Mesenteric fat pad (tissue), 1 donor: ENCODE data around the gene NUCB1. TPM values are rescaled to one million over a fixed set of nuclear protein-coding genes. Genes with fewer than 3 reads are reported as not detected.
A peak's percentile ranks its signal among the peaks of the same experiment; 100 is the strongest.

Source experiments
- DNase-seq: peaks from one replicate; pipeline ENCODE4 v3.0.0-alpha.2; 2020; ENCODE audit warnings: low spot score
- total RNA-seq: library from RNA; stranded (reverse); fragmentation: NEBNext Ultra II Directional; extraction: Animal tissue kit (Norgen Biotek cat#: 25700); gene quantifications from one replicate; pipeline ENCODE4 v1.2.1, GENCODE V29; 2021
- donor health status: DM: yes; HTN: yes; CAD: no.

Gene NUCB1
- total RNA-seq, 1 donor from 2014 or later: 304 TPM

DNA sequence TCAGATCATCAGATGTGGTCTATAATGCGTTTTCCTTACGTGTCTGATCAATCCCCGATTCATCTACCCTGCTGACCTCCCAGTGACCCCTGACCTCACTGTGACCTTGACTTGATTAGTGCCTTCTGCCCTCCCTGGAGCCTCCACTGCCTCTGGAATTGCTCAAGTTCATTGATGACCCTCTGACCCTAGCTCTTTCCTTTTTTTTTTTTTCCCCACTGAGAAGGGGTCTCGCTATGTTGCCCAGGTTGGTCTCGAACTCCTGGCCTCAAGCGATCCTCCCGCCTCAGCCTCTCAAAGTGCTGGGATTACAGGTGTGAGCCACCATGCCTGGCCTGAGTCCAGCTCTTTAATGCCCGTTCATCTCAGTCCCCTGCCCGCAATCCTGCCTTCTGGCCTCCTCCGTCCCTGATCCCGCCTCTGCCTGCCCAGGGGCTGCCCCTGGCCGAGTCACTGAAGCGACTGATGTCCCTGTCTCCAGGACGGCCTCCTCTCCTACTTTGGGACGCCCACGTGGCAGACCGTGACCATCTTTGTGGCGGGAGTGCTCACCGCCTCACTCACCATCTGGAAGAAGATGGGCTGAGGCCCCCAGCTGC, 61.0 kb downstream of the NUCB1 start:
- no peak for DNase-seq

DNA sequence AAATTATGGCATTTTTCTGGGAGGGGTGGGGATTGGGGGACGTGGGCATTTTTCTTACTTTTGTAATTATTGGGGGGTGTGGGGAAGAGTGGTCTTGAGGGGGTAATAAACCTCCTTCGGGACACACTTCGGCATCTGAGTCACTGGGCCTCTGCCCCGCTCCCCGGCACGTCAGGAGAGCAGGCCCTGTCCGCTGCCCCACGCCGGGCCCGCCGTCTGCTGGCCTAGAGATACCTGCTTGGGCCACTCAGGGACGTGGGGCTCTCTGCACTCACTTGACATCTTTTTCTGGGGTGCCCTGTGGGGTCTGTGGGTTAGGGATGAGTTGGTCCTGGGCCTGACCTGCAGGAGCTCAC, 61.5 kb downstream of the NUCB1 start:
- DNase-seq: no peak

DNA sequence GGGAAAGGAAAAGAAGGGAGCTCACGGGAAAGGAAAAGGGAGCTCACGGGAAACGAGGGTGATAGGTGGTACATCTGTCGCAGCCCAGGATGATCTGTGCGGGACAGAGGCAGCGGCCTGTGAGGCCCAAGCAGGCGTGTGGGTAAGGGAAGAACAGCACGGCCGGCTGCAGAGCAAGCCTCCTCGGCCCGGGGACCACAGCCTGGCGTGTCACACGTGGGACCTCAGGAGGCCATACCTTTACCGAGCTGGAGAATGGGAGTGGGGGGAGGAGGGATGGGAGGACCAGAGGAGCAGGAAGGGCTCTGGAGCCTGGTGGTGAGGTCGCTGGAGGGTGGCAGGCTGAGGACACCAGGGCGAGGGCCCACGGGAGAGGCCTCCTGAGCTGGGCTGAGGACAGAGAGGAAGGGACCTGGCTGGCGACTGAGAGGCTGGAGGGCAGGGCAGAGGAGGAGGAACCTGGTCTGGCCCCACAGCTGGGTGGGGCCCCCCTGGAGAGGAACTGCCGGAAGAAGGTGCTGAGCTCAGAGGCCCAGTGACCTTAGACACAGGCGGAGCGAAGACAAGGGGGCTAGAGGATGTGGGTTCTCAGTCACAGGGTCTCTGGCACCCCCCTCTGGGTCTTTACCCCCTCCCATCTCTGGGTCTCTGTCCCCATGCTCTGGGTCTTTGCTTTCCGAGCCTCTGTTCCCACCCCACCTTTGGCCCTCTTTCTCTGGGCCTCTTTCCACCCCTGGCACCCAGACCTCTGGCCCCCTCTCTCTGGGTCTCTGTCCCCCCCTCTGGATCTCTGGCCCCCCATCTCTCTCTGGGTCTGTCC, 62.1 kb downstream of the NUCB1 start:
- peak; percentile 93 for DNase-seq

DNA sequence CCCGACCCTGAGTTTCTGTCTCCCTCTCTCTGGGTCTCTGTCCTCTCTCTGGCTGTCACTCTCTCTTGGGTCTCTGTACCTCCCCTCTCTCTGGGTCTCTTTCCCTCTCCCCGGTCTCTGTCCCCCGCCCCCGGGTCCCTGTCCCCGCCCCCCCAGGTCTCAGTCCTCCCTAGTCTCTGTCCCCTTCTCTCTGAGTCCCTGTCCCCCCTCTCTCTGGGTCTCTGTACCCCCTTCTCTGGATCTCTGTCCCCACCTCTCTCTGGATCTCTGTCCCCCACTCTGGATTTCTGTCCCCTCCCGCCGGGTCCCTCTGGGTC, 62.7 kb downstream of the NUCB1 start:
- no peak for DNase-seq

DNA sequence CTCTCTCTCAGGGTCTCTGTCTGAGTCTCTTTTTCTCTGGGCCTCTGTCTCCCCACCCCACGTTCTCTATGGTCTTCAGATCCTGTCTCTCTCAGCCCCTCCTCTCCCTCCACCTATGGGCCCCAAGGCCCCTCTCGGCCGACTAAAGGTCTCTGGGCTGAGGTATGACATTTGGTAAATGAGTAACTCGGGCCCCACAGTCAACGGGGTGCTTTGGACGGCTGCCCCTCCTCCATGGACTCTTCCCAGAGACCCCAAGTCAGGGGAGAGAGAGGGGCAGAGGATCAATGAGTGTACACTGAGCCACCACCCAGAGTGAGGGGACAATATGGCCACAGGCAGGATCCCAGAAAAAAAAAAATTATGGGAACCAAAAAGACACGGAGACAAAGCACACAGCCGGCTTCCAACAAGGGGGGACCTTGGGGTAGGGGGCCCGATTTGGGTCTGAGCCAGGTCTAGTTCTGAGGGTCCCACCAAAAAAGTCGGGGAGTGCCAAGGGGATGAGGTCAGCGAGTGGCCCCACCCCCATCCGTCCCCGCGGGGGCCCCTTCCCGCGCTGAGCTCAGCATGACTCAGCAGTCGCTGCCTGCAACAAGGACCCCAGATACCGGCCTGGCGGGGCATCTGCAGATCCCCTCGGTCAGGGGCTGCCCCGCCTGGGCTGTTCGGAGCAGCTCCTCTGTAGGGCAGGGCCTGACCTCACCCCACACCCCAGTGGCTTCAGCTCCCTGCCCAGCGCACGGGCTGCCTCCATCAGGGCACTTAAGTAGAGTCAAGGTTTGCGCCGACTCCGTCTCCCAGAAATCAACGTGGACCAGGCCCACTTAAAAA, 63.5 kb downstream of the NUCB1 start:
- peak; percentile 95 for DNase-seq

DNA sequence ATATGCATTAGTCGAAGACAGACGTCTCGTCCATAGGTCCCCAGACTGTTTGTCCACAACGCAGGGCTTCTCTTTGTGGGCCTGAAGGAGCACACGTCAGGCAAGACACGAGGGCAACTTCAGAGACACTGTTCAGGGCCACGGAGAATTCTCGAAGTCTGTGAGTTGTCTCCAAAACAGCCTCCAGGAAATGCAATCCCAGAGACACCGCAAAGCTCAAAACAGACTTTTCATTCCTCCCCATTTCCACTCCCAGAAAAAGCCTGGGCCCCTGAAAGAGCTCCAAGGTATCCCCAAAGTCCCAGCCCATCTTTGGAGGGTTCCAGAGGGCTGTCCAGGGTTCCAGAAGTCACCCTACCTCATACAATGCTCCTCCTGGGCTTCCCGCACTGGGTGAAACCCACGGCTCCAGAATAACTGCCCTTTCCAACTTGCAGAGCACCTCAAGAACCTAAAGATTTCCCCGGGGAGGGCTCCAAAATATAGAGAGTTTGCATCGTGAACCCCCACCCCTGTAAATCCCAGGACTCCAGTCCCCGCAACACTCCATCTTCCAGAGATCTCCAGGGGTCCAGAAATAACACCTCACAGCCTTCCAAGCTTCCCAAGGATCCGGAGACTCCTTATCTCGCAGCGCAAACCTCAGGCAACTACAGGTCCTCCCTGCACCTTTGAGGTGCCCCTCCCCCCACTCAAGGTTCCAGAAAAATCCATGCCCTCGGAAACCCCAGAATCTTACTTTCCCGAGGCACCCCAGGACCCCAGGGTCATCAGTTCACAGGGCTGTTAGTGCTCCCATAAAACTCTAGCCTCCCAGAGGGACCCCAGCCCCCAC, 64.3 kb downstream of the NUCB1 start:
- DNase-seq: no peak

DNA sequence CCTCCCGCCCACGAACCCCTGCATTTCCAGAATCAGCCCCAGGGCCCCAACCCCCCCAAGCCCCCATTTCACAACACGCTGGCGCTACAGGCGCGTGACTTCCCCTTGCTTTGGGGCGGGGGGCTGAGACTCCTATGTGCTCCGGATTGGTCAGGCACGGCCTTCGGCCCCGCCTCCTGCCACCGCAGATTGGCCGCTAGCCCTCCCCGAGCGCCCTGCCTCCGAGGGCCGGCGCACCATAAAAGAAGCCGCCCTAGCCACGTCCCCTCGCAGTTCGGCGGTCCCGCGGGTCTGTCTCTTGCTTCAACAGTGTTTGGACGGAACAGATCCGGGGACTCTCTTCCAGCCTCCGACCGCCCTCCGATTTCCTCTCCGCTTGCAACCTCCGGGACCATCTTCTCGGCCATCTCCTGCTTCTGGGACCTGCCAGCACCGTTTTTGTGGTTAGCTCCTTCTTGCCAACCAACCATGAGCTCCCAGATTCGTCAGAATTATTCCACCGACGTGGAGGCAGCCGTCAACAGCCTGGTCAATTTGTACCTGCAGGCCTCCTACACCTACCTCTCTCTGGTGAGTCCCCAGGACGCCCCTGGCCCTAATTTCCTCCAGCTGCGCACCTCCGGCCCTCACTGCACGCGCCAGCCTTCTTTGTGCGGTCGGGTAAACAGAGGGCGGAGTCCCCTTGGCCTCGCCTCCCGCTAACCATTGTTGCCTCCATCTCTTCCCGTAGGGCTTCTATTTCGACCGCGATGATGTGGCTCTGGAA, 65.1 kb downstream of the NUCB1 start, which contains the start of gene FTL:
FTL (plus strand) TSS at position 270 of the 766 bp plus-strand sequence; CDS start at position 469, 199 bp downstream.
- DNase-seq: peak; percentile 99

DNA sequence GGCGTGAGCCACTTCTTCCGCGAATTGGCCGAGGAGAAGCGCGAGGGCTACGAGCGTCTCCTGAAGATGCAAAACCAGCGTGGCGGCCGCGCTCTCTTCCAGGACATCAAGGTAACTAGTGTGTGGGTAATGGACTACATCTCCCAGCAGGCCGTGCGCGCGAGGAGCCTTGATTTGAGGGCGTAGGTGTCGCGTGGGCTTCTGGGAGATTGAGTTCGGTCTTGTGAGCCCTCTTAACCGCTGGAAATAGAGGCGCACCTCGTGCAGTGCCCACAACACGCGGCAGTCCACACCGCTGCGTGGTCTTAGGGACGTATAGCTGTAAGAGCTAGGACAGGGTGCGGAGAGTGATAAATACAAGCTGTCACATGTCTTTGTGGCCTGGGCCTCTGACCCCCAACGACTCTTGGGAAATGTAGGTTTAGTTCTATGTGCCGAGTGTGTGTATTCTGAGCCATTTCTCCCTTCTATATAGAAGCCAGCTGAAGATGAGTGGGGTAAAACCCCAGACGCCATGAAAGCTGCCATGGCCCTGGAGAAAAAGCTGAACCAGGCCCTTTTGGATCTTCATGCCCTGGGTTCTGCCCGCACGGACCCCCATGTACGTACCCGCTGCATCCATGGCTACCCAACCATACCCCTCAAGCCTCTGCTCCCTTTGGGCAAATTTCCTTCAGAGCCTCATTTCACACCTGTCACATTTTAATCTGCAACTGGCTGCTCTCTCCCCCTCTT, 65.9 kb downstream of the NUCB1 start:
- DNase-seq: peak; percentile 93

DNA sequence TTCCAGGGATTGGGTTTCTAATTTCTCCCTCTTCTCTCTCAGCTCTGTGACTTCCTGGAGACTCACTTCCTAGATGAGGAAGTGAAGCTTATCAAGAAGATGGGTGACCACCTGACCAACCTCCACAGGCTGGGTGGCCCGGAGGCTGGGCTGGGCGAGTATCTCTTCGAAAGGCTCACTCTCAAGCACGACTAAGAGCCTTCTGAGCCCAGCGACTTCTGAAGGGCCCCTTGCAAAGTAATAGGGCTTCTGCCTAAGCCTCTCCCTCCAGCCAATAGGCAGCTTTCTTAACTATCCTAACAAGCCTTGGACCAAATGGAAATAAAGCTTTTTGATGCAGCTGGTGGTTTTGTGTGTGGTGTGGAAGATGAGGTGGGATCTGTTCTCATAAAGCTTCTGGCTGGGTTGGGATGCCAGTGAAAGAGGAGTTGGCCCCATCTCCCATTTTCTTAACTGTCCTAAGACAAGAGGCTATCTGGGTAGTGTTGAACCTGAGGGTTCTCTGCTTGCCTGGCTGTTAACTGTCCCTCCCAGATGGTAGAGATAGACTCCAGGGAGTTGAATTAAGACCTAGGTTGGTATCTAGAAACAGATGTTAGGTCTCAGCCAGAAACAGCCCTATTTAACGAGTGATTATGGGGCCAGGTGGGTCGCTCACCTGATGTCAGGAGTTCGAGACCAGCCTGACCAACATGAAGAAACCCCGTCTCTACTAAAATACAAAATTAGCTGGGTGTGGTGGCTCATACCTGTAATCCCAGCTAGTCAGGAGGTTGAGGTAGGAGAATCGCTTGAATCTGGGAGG, 66.6 kb downstream of the NUCB1 start:
- DNase-seq: no peak

DNA sequence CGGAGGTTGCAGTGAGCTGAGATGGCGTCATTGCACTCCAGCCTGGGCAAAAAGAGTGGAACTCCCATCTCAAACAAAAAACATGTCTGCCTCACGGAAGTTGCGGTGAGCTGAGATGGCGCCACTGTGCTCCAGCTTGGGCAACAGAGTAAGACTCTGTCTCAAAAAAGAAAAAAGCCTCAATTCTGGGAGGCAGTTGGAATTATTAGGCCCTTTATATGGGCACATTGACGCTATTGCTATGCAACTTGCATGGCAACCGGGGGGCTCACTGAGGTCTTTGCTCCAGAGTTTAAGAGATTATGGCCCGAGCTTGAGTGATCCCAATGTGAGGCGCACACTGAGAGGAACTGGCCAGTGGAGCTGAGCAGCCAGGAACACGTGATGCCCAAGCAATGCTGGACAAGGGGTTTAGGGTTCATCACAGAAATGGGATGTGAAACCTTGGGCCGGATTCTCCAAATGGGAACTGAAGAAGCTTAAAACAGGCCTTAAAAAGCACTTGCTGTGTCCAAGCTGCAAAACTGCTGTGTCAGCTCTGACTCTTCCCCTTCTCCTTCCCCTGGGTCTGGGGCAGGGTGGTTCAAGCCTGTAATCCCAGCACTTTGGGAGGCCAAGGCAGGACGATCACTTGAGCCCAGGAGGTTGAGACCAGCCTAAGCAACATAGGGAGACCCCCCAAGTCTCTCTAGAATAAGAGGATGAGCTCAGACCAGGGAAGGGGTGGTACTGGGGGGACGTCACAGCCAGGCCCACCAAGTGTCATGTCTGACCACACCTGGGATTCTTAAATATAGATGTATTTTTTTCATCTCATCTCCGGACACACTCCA, 67.5 kb downstream of the NUCB1 start:
- DNase-seq: no peak

DNA sequence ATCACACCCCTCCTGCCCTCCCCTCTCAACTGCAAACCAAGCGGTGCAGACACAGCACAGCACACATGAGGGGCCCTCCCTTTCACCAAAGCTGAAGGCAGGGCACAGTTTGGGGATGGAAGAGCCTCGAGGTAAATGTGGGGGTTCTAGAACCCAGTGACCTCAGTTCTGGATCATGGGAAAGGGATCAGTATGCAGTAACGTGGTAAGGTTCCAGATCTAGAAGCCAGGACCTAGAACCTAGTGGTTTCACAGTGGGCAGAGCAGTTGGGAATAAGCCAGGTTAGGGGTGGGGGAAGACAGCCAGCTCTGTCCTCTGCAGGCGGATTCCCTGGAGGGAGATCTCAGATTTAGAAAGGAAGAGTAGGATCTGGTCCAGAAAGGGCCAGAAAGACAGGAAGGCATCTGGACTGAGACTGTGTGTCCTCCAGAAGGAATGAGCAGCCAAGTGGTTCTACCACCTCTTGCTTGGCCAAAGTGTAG, 68.1 kb downstream of the NUCB1 start:
- no peak for DNase-seq

DNA sequence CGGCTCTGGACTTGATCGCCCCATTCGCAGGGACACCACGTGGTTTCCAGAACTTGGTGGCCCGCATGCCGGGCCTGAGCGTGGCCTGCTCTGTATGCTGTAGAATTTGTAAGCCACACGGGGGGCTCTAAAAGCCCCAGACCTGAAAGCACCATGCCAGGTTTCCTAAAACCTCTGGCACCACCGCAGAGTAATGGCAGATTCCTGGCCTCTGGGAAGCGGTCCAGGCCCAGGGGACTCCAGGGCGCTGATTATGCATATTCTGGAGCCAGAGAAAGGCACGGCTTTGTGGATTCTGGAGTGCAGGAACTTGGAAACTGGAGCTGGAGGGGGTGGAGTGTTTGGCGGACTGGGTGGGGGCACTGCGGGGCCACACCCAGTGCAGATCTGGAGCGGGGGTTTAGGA, 68.7 kb downstream of the NUCB1 start:
- no peak for DNase-seq

DNA sequence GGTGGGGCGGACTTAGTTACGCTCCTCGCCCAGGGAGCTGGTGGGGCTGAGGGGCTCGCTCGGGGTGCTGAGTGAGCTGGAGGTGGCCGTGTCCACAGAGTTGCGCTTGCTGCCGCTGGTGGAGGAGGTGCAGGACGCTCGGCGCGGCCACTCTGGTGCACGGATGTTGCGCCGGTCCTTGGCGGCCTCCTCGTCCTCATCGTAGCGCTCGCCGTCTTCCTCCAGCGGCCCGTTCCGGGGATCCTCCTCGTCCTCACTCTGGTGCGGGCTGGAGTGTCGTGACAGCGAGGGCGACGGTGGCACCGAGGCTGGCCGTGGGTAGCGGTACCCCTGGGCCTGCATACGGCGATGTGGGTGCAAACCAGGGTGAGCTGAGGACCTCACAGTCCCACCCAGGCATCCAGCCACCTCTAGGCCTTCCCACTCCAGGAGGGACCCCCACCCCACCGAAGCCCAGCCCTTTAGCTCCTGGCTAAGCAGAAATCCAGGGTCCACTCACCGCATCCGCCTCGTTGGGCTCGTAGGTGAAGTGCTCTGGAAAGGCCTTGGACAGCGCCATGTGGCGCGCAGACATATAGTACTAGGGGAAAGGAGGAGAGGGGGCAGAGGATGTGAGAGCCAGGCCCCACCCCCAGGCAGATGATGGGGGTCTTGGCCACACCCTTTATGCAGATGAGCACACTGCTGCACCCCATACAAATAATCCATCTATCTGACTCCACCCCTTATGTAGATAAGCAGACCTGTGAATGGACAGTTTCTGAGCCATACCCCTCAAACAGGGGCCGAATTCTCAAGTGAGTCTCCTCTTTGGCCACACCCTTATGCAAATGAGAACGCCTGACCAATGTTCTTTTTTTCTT, 69.4 kb downstream of the NUCB1 start:
- no peak for DNase-seq

DNA sequence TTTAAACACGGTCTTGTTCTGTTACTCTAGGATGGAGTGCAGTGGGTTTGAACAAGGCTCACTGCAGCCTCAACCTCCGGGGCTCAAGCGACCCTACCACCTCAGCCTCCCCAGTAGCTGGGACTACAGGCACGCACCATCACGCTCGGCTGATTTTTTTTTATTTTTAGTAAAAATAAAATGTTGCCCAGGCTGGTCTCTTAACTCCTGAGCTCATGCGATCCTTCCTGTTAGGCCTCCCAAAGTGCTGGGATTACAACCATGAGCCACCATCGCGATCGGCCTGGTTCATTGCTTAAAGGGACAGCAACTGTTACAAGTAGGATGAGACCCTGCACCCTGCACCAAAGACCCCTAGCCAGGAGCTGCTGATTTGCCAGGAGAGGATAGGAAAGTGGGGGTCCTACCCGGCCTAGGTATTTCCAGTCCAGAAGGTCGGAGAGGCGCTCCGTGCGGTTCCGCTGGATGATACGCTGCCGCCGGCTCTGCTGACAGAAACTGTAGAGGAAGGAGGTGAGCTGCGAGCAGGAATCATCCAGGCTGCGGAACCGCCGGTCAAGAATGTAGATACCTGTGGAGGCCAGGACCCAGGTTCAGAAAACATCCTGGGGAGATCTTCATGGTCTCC, 70.1 kb downstream of the NUCB1 start:
- DNase-seq: no peak

DNA sequence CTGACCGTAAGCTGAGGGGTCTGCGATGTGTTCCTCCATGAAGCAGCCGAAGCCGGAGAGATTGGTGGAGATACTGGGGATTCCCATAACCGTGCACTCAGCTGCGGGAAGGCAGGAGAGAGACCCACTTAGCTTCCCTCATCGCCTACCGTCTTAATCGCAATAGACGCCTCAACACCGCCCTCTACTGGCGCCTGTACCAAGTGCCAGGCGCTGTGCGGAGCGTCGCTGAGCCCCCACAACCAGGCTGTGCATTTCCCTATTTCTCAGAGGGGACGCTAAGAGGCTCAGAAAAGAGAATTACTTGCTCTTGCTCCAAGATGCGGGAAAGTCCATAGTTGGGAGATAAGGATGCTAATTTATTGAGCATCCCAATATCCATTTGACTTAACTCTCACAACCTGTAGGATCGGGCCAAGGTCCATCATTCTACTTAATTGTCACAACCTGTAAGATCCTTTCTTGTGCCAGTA, 70.8 kb downstream of the NUCB1 start:
- no peak for DNase-seq
